ENCODE results near the gene SPPL2A. TPM values are rescaled to one million over a fixed set of nuclear protein-coding genes. Genes with fewer than 3 reads are reported as not detected.
"Not testable (repeated sequence)": the region's sequence is repeated elsewhere in the genome, so short reads cannot be mapped to it uniquely, and the experiment has no call there.

The SPPL2A gene
- total and polyA plus RNA-seq, 2 of the 13 experiments (the other 11 are each of a cell fraction or from before 2014, with no cell fraction given) = 80.5 to 105 TPM

GRCh38 chr15:50694634-50695165 is 70.8 kb downstream of the SPPL2A start:
- DNase-seq (ENCODE audit: low spot score); H3K36me3 ChIP-seq (replicated peaks in 1 of 2; ENCODE audit: control insufficient read depth in 1 of 2, insufficient read depth in 2 of 2, low read length in 2 of 2); H4K20me1 ChIP-seq (ENCODE audit: insufficient read depth, low read length); H2AFZ ChIP-seq (ENCODE audit: low read length); H3K4me2 ChIP-seq (ENCODE audit: low read depth, low read length); intact Hi-C loops (cut with micrococcal nuclease; ENCODE audit: unreplicated experiment); H3K4me3 ChIP-seq (replicated peaks in 1 of 3; ENCODE audit: insufficient read depth in 1 of 3, low read depth in 2 of 3, low read length in 3 of 3); BruUV-seq (replicated peaks); H3K4me1 ChIP-seq (ENCODE audit: insufficient read depth, low read length); H3K9ac ChIP-seq (ENCODE audit: insufficient read depth, low read depth, low read length); CTCF ChIA-PET (ENCODE audit: low intra/inter-chr PET ratio, low total read pairs); H3K27ac ChIP-seq (ENCODE audit: extremely low read length, insufficient read depth, low read length); in situ Hi-C loops (cut with HindIII; ENCODE audit: extremely low pct_ligation_motif_present, low pct_unique_long_range_greater_than_20kb); H3K79me2 ChIP-seq (ENCODE audit: insufficient read depth, low read length); FAIRE-seq; H3K27me3 ChIP-seq (ENCODE audit: control insufficient read depth in 1 of 2, insufficient read depth in 2 of 2, low read length in 2 of 2); ATAC-seq; POLR2A ChIA-PET; H3K9me3 ChIP-seq (ENCODE audit: low read length): not testable (repeated sequence)
- TF ChIP-seq ZBTB33 (CRISPR knock-in tag; IDR thresholded peaks at IDR 0.05) = peak; percentile 26; the same call in 1 of the 2 replicates
- WGBS (ENCODE audit: low lambda C conversion rate) = 96% methylated on average over 9 of the region's 9 CpGs

GRCh38 chr15:50687302-50687902 is 78.1 kb downstream of the SPPL2A start:
- Histone ChIP-seq H3K36me3 (replicated peaks in 1 of 2; ENCODE audit: control insufficient read depth in 1 of 2, insufficient read depth in 2 of 2, low read length in 2 of 2) (no peaks in the 10 kb centered on the region), H3K4me2 (ENCODE audit: low read depth, low read length) (peak overlapping the region; percentile 88), H3K79me2 (ENCODE audit: insufficient read depth, low read length) (peaks cover 38% of the 10 kb centered on the region), H3K4me3 (replicated peaks in 1 of 3; ENCODE audit: insufficient read depth in 1 of 3, low read depth in 2 of 3, low read length in 3 of 3) (peak overlapping the region; percentile 65 to 90 (median 86)), H4K20me1 (ENCODE audit: insufficient read depth, low read length) (peaks cover 6% of the 10 kb centered on the region; the same call in 1 of the 2 replicates), H3K27ac (ENCODE audit: extremely low read length, insufficient read depth, low read length) (peak overlapping the region; percentile 94), H3K4me1 (ENCODE audit: insufficient read depth, low read length) (peaks cover 42% of the 10 kb centered on the region), H3K9me3 (ENCODE audit: low read length) (no peaks in the 10 kb centered on the region), H2AFZ (ENCODE audit: low read length) (peak overlapping the region; percentile 90), H3K27me3 (ENCODE audit: control insufficient read depth in 1 of 2, insufficient read depth in 2 of 2, low read length in 2 of 2) (no peaks in the 10 kb centered on the region; a peak in 1 of 5 replicates), H3K9ac (ENCODE audit: insufficient read depth, low read depth, low read length) (peak overlapping the region; percentile 94)
- 37% methylated on average over 10 of the region's 10 CpGs for WGBS (ENCODE audit: low lambda C conversion rate)
- DNase-seq (ENCODE audit: low spot score) (no peak), ATAC-seq (peak; percentile 3; the same call in 1 of the 3 replicates), FAIRE-seq (no peak)
- in situ Hi-C loops (cut with HindIII; ENCODE audit: extremely low pct_ligation_motif_present, low pct_unique_long_range_greater_than_20kb) (no loop called here), intact Hi-C loops (cut with micrococcal nuclease; ENCODE audit: unreplicated experiment) (loop anchor here (5.0 kb wide), 1 partner anchor 80 kb away; the partner anchor contains the start of gene SPPL2A)
- ChIA-PET CTCF (ENCODE audit: low intra/inter-chr PET ratio, low total read pairs) (no interaction called here), POLR2A (interaction anchor here (0.6 to 1.1 kb wide), 2 partner anchors 33 to 79 kb away, joined by 3 read pairs; no protein-coding TSS in a partner anchor)
- BruUV-seq (replicated peaks) = TSS peak; percentile 95
- TF ChIP-seq FOXP1 (IDR thresholded peaks at IDR 0.05) = no peak
- TF ChIP-seq FOXP1 (CRISPR knock-in tag; IDR thresholded peaks at IDR 0.05) = no peak
- no peak for TF ChIP-seq ZFAT (CRISPR knock-in tag; conservative IDR thresholded peaks at IDR 0.05)
- peak; percentile 5; the same call in 1 of the 2 replicates for TF ChIP-seq NCOA2 (CRISPR knock-in tag; IDR thresholded peaks at IDR 0.05)
- 0 out of 2 replicates have a peak, but pooled peaks have one; percentile 26 for TF ChIP-seq ZNF44 (CRISPR knock-in tag; IDR thresholded peaks at IDR 0.05)
- no peak for TF ChIP-seq ZBTB3 (CRISPR knock-in tag; IDR thresholded peaks at IDR 0.05; ENCODE audit: borderline replicate concordance, low read depth)
- 0 out of 2 replicates have a peak, but pooled peaks have one; percentile 4 for TF ChIP-seq YEATS2 (CRISPR knock-in tag; IDR thresholded peaks at IDR 0.05; ENCODE audit: borderline replicate concordance)
- no peak for TF ChIP-seq TGIF2 (CRISPR knock-in tag; IDR thresholded peaks at IDR 0.05)
- TF ChIP-seq ZNF512B (CRISPR knock-in tag; IDR thresholded peaks at IDR 0.05; ENCODE audit: borderline replicate concordance) = no peak
- no peak for TF ChIP-seq ZNF780A (CRISPR knock-in tag; IDR thresholded peaks at IDR 0.05)
- no peak for TF ChIP-seq ISL2 (CRISPR knock-in tag; IDR thresholded peaks at IDR 0.05)
- 0 out of 2 replicates have a peak, but pooled peaks have one; percentile 11 for TF ChIP-seq XBP1 (CRISPR knock-in tag; IDR thresholded peaks at IDR 0.05)

Measured in HepG2 (cell line).